ENCODE measurements around the gene PRORP.
"Not testable (repeated sequence)": the region's sequence is repeated elsewhere in the genome, so short reads cannot be mapped to it uniquely, and the experiment has no call there.

PRORP gene

GRCh38 chr14:35140718-35141581, 18.6 kb downstream of the PRORP start:
- FAIRE-seq = peak; percentile 98

- FAIRE-seq = no peak
These were observed 21.7 kb downstream of the PRORP start for GRCh38 chr14:35144029-35144428.

- no peak for FAIRE-seq
These were observed 24.4 kb downstream of the PRORP start for GRCh38 chr14:35146711-35147149.

- FAIRE-seq = no peak
These were observed 24.8 kb downstream of the PRORP start for GRCh38 chr14:35147186-35147585.

- FAIRE-seq = no peak
These were observed 25.4 kb downstream of the PRORP start for GRCh38 chr14:35147711-35148110.

GRCh38 chr14:35149239-35149638, 26.9 kb downstream of the PRORP start:
- no peak for FAIRE-seq

GRCh38 chr14:35152531-35152930, 30.2 kb downstream of the PRORP start:
- FAIRE-seq = not testable (repeated sequence)

GRCh38 chr14:35154016-35154415, 31.7 kb downstream of the PRORP start:
- no peak for FAIRE-seq

GRCh38 chr14:35155962-35156361, 33.6 kb downstream of the PRORP start:
- FAIRE-seq = no peak

GRCh38 chr14:35158491-35158890, 36.1 kb downstream of the PRORP start:
- no peak for FAIRE-seq

GRCh38 chr14:35158951-35159653, 36.8 kb downstream of the PRORP start:
- FAIRE-seq = no peak

- FAIRE-seq = no peak
These were observed 37.5 kb downstream of the PRORP start for GRCh38 chr14:35159742-35160409.

GRCh38 chr14:35161231-35161630, 38.9 kb downstream of the PRORP start:
- no peak for FAIRE-seq

- no peak for FAIRE-seq
These were observed 41.0 kb downstream of the PRORP start for GRCh38 chr14:35163384-35163783.

GRCh38 chr14:35164849-35165248, 42.5 kb downstream of the PRORP start:
- FAIRE-seq = no peak

GRCh38 chr14:35167496-35167895, 45.1 kb downstream of the PRORP start:
- no peak for FAIRE-seq

Measured in A204.1 (cell line).